Measurements from ENCODE around the gene ID1. TPM values are rescaled to one million over a fixed set of nuclear protein-coding genes. Genes with fewer than 3 reads are reported as not detected.

Gene ID1
- total and polyA plus RNA-seq, 2 of the 13 experiments (the other 11 are each of a cell fraction or from before 2014, with no cell fraction given) = 320 to 419 TPM

- TF ChIP-seq PRDM4 (CRISPR knock-in tag; IDR thresholded peaks at IDR 0.05; ENCODE audit: borderline replicate concordance) (peak; percentile 39; the same call in 1 of the 2 replicates), ZNF33B (CRISPR knock-in tag; IDR thresholded peaks at IDR 0.05) (0 out of 2 replicates have a peak, but pooled peaks have one; percentile 23), DDIT3 (CRISPR knock-in tag; IDR thresholded peaks at IDR 0.05) (peak; percentile 16; the same call in 1 of the 2 replicates), GLI4 (CRISPR knock-in tag; IDR thresholded peaks at IDR 0.05; ENCODE audit: borderline replicate concordance) (no peak), ARID3A (IDR thresholded peaks at IDR 0.05; ENCODE audit: low read depth, low read length) (no peak; the same call in 1 of the 2 replicates), HNRNPH1 (optimal IDR thresholded peaks at IDR 0.05; ENCODE audit: low read depth, low read length) (peak; percentile 98), MBD4 (IDR thresholded peaks at IDR 0.05; ENCODE audit: borderline replicate concordance, low read length) (no peak), ZNF616 (CRISPR knock-in tag; IDR thresholded peaks at IDR 0.05; ENCODE audit: low read depth) (no peak; the same call in 1 of the 2 replicates), ZNF558 (CRISPR knock-in tag; IDR thresholded peaks at IDR 0.05; ENCODE audit: borderline replicate concordance) (peak; percentile 51; the same call in 1 of the 2 replicates), ZBTB1 (CRISPR knock-in tag; IDR thresholded peaks at IDR 0.05; ENCODE audit: borderline replicate concordance) (peak; percentile 38; the same call in 1 of the 2 replicates), AGO1 (IDR thresholded peaks at IDR 0.05; ENCODE audit: low read depth, low read length, poor library complexity, severe bottlenecking) (peak; percentile 99), PREB (CRISPR knock-in tag; IDR thresholded peaks at IDR 0.05) (no peak), ETV5 (CRISPR knock-in tag; IDR thresholded peaks at IDR 0.05; ENCODE audit: borderline replicate concordance) (peak; percentile 39; the same call in 1 of the 2 replicates), ZFP1 (CRISPR knock-in tag; IDR thresholded peaks at IDR 0.05) (peak; percentile 50; the same call in 1 of the 2 replicates), RCOR2 (CRISPR knock-in tag; IDR thresholded peaks at IDR 0.05) (no peak; the same call in 1 of the 2 replicates), FUBP1 (CRISPR knock-in tag; IDR thresholded peaks at IDR 0.05; ENCODE audit: borderline replicate concordance) (peak; percentile 64; the same call in 1 of the 2 replicates), ZNF546 (CRISPR knock-in tag; conservative IDR thresholded peaks at IDR 0.05) (0 out of 2 replicates have a peak, but pooled peaks have one; percentile 47), THAP11 (CRISPR knock-in tag; IDR thresholded peaks at IDR 0.05) (peak; percentile 70), SIN3B (IDR thresholded peaks at IDR 0.05; ENCODE audit: low read length) (no peak), ZC3H13 (CRISPR knock-in tag; IDR thresholded peaks at IDR 0.05) (peak; percentile 100), JDP2 (CRISPR knock-in tag; IDR thresholded peaks at IDR 0.05; ENCODE audit: borderline replicate concordance) (no peak; the same call in 1 of the 2 replicates)
Measured at GRCh38 chr20:31606804-31607639, 1.9 kb downstream of the ID1 start (continued).

Measured in HepG2 (cell line).